HL-60/S4 treated with phorbol 12-myristate 13-acetate at 8.2 ng/mL for 4 days and 3 days (cell line): ENCODE measurements around the gene LAP3.

Experiments used
- in situ Hi-C: fragments of 300-500 bp; cut with MboI; formaldehyde crosslinking; loops from 2 replicates; pipeline ENCODE4 v1.15.0; 2022; ENCODE audit warnings: low sequenced_read_pairs

Gene LAP3

DNA sequence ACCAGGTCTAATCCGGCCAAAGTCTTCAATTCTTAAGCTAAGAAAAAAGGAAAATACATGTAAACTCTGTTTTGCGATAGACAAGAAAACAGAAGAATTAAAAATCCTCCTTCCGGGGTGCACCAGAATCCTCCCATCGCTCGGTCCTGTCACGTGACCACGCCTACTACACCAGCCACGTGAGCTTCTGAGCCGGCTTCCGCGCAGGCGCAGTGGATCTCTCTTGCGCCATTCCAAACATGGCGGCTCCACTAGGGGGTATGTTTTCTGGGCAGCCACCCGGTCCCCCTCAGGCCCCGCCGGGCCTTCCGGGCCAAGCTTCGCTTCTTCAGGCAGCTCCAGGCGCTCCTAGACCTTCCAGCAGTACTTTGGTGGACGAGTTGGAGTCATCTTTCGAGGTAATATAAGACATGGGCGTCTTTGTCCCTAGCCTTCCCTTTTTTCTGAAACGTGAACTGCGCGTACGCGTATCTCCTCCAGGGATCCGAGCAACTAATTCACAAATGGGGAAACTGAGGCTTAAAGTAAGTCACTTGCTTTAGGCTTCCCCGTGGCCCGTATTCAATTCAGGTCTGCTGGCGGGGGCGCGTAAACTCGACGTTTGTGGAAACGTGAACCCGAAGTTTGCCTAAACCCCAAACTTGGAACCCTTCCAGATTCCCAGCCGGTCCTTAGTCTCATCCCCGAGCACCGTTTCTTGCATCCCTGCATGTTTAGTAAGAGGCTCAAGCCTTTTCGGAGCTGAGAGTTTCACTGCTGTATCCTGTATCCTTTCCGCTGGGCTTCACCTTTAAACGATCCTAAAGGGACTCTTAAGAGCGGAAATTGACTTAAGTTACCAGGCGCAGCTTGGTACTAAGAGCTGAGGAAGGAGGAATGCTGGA lies 37.7 kb downstream of the LAP3 start, which contains the start of gene MED28:
MED28 (plus strand) TSS at position 226 of the 884 bp plus-strand sequence; CDS start at position 240, 14 bp downstream.
- in situ Hi-C loops, result no loop called here

GRCh38 chr4:17616283-17616682 lies 39.3 kb downstream of the LAP3 start:
- in situ Hi-C loops, result no loop called here

- in situ Hi-C loops, result no loop called here
These were observed 41.9 kb downstream of the LAP3 start for GRCh38 chr4:17618926-17619325.

DNA sequence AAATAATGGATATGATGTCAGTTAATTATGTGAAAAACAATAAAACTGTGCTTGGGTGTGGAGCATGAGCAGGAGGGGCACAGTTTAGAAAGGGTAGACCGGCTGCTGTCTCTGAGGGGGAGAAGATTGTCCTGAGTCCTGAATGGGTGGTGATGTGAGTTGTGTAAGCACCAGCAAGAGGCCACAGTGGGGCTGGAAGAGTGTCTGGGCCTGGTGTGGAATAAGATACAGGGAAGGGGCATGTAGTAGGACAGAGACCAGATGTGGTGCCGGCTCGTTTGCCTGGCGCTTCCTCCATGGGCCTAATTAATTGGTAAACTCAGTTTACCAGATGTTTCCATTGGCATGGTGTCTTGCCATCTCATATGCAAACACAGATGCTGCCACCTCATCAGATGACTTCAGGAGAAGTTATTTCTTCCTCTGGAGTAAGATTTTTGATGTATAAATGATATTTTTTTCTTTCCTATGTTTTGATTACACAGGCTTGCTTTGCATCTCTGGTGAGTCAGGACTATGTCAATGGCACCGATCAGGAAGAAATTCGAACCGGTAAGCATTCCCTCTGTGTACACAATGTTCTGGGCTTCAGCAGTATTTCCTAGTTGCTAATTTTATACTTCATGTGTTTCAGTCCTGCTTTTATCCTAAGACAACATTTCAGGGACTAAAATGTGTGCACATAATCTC lies 42.6 kb downstream of the LAP3 start:
- in situ Hi-C loops, result no loop called here

- in situ Hi-C loops, result no loop called here
These were observed 46.5 kb downstream of the LAP3 start for GRCh38 chr4:17623451-17624001.

- in situ Hi-C loops, result no loop called here
These were observed 47.8 kb downstream of the LAP3 start for GRCh38 chr4:17624821-17625220.

- in situ Hi-C loops, result no loop called here
These were observed 53.2 kb downstream of the LAP3 start for GRCh38 chr4:17630228-17630627.

- in situ Hi-C loops, result no loop called here
These were observed 56.6 kb downstream of the LAP3 start for GRCh38 chr4:17633600-17633999.

- in situ Hi-C loops, result no loop called here
These were observed 58.1 kb downstream of the LAP3 start for GRCh38 chr4:17635056-17635455.

DNA sequence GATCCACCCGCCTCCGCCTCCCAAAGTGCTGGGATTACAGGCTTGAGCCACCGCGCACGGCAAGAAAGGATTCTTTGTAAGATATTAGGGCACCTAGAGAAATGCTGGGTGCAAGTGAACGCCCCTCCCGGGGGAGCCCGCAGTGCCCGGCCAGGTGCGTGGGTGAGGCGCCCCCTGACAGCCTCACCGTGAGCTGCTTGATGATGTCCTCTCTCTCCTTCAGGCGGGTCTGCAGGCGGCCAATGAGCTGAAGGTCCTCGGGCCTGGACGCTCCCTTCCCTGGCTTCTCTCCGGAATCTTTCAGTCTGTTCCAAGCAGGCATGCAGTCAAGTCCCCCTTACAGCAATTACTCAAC lies 59.3 kb downstream of the LAP3 start:
- in situ Hi-C loops, result no loop called here

- in situ Hi-C loops, result no loop called here
These were observed 60.0 kb downstream of the LAP3 start for GRCh38 chr4:17636696-17637622.

- in situ Hi-C loops, result no loop called here
These were observed 62.1 kb downstream of the LAP3 start for GRCh38 chr4:17639136-17639535.

DNA sequence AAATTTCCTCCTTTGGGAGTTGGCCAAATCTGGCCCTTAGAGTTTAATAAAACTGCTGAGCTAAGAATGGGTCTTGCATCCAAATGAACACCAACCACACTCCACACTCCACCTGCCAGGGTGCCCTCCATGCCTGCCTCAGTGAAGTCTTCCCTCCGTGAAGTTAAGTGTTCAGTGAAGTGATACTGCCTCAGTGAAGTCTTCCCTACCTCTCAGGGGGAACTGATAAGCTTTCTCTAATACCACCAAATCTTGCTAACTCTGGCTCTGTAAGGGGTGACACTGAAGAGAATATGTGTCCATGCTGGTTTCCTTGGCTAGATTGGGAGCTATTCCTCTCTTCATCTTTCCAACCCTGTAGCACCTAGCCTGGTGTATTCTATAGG lies 65.4 kb downstream of the LAP3 start:
- in situ Hi-C loops, result no loop called here

DNA sequence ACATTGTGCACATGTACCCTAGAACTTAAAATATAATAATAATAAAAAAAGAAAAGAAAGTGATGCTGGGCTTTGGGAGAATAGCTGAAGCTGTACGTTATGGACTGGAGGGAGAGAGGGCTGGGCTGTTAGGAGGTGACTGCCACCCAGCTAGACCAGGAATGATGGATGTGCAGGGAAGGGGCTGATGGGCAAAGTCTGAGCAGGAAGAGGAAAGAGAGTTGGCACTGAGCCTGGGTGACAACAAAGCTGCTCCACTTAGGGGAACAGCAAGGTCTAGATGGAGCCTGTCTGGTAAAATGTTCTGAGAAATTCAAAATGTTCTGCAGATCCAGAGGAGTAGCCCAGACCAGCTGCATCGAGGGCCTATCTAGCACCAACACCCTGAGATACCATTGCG lies 69.7 kb downstream of the LAP3 start:
- in situ Hi-C loops, result no loop called here

DNA sequence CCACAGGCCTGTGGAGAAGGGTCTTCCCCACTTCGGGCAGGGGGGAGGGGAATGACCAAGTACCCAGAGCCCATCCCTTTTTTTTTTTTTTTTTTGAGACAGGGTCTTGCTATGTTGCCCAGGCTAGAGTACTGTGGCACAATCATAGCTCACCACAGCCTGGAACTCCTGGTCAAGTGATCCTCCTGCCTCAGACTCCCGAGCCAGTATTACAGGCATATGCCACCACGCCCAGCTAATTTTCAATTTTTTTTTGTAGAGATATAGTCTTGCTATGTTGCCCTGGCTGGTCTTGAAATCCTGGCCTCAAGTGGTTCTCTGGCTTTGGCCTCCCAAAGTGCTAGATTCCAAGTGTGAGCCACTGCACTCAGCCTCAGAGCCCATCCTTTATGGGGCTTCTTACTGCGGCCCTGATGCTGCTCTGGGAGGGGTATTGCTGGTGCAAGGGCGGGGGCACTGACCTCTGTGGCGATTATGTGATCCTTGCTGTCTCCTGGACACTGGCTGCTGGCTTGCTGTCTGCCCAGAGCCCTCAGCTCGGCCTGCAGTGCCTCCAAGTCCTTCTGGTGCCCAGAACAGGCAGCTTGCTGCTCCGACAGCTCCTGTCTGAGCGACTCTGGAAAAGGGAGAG lies 70.3 kb downstream of the LAP3 start:
- in situ Hi-C loops, result no loop called here

DNA sequence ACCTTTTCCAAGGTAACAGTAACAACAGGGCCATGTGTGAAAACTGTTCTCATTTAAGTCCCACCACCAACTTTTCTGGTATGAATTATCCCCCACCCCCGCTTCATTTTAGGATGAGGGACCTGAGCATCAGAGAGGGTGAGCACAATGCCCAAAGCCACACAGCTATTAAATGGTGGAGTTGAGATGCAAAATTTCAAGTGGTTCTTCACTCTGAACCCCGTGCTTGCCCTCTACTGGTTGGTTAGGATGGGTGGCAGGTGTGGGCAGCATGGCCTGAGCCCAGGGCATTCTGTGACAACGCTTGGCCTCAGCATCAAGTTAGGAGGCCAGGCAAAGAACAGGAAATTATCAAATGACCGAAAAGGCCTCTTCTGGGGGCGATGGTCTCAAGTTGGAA lies 70.9 kb downstream of the LAP3 start:
- in situ Hi-C loops, result no loop called here

- in situ Hi-C loops, result no loop called here
These were observed 73.4 kb downstream of the LAP3 start for GRCh38 chr4:17650406-17650805.

- in situ Hi-C loops, result no loop called here
These were observed 77.7 kb downstream of the LAP3 start for GRCh38 chr4:17654701-17655100.

GRCh38 chr4:17657090-17657489 lies 80.1 kb downstream of the LAP3 start:
- in situ Hi-C loops, result no loop called here
